Activated CD8-positive, alpha-beta T cell treated with anti-CD3 and anti-CD28 coated beads for 36 hours (primary cell): ENCODE results near the gene ATG2A. TPM values are rescaled to one million over a fixed set of nuclear protein-coding genes. Genes with fewer than 3 reads are reported as not detected.

ENCODE experiments used
- ATAC-seq: fragments of 200-7000 bp; cut with Tn5 transposase; one replicate; pipeline ENCODE4 v1.10.0; 2021; ENCODE audit warnings: mild to moderate bottlenecking, moderate library complexity
- CTCF ChIA-PET: fragments of 350-600 bp; sonication (Branson Sonifier 250); formaldehyde crosslinking; loops from one replicate; lab custom pipeline; 2021; ENCODE audit warnings: antibody characterized with exemption; lab: Charles Lee
- POLR2A ChIA-PET: fragments of 350-600 bp; sonication (Branson Sonifier 250); formaldehyde crosslinking; loops from one replicate; lab custom pipeline; 2021; ENCODE audit warnings: antibody characterized with exemption; lab: Charles Lee
- DNase-seq: peaks from one replicate; pipeline ENCODE4 v3.0.0-alpha.2; 2020
- H3K27ac Mint-ChIP-seq: one replicate; pipeline ENCODE4 v1.8.0; 2021; ENCODE audit warnings: mild to moderate bottlenecking, mixed read lengths
- H3K27me3 Mint-ChIP-seq: one replicate; pipeline ENCODE4 v1.8.0; 2021; ENCODE audit warnings: mixed read lengths
- H3K36me3 Mint-ChIP-seq: one replicate; pipeline ENCODE4 v1.8.0; 2021; ENCODE audit warnings: low read depth, mixed read lengths
- H3K4me1 Mint-ChIP-seq: one replicate; pipeline ENCODE4 v1.8.0; 2021; ENCODE audit warnings: low read depth, mixed read lengths
- H3K4me3 Mint-ChIP-seq: one replicate; pipeline ENCODE4 v1.8.0; 2021; ENCODE audit warnings: mild to moderate bottlenecking, moderate library complexity, mixed read lengths
- H3K9me3 Mint-ChIP-seq: one replicate; pipeline ENCODE4 v1.8.0; 2021; ENCODE audit warnings: mixed read lengths
- CTCF ChIP-seq: fragments of 200-600 bp; IDR thresholded peaks from one replicate; pipeline ENCODE4 v1.8.0; 2022; ENCODE audit warnings: antibody characterized with exemption, mild to moderate bottlenecking
- intact Hi-C: fragments of 100-400 bp; cut with micrococcal nuclease; formaldehyde crosslinking; loops from one replicate; pipeline ENCODE4 v1.10.0; 2022
- total RNA-seq, 2 experiments: library from RNA; stranded (reverse); gene quantifications; one replicate each; pipeline ENCODE4 v1.2.3, GENCODE V29; 2021

The ATG2A gene
- total RNA-seq, 2 experiments from 2014 or later = 17.1 to 17.5 TPM

- Mint-ChIP-seq H3K4me1 (peaks cover 52% of the 10 kb centered on the region), H3K9me3 (no peaks in the 10 kb centered on the region), H3K36me3 (no peaks in the 10 kb centered on the region), H3K4me3 (peak overlapping the region; percentile 55), H3K27me3 (no peaks in the 10 kb centered on the region), H3K27ac (peak overlapping the region; percentile 87)
- intact Hi-C loops = no loop called here
- peak; percentile 67 for DNase-seq
- peak; percentile 87 for ATAC-seq
- CTCF ChIA-PET = interaction anchor here (1.3 to 29.9 kb wide), 4 partner anchors 8 to 29 kb away, joined by 3 to 1168 read pairs (median 6); partner anchors contain the start of gene CDC42BPG
- no peak for TF ChIP-seq CTCF
- POLR2A ChIA-PET = interaction anchor here (1.3 to 14.9 kb wide), 6 partner anchors 8 to 537 kb away, joined by 3 to 768 read pairs (median 4); partner anchors contain the start of genes MAP4K2 and MEN1
Measured at GRCh38 chr11:64885367-64886286, 31.4 kb downstream of the ATG2A start.

- no peaks in the 10 kb centered on the region for H3K27me3 Mint-ChIP-seq
- no peaks in the 10 kb centered on the region for H3K36me3 Mint-ChIP-seq
- H3K27ac Mint-ChIP-seq = no peak overlapping the region
- ATAC-seq (no peak), DNase-seq (no peak)
- CTCF ChIA-PET = interaction anchor here (1.8 to 29.9 kb wide), 2 partner anchors 9 to 28 kb away, joined by 5 to 1168 read pairs; partner anchors contain the start of gene CDC42BPG
- H3K4me1 Mint-ChIP-seq = peaks cover 68% of the 10 kb centered on the region
- H3K9me3 Mint-ChIP-seq = no peaks in the 10 kb centered on the region
- POLR2A ChIA-PET = interaction anchor here (5.6 to 14.9 kb wide), 2 partner anchors 9 to 26 kb away, joined by 51 to 768 read pairs; no protein-coding TSS in a partner anchor
- no peak for TF ChIP-seq CTCF
- intact Hi-C loops = no loop called here
- no peak overlapping the region for H3K4me3 Mint-ChIP-seq
Measured at GRCh38 chr11:64884019-64884418, 33.0 kb downstream of the ATG2A start.

- no peak for TF ChIP-seq CTCF
- no peak for DNase-seq
- ChIA-PET CTCF (interaction anchor here (0.9 to 29.9 kb wide), 2 partner anchors 9 to 27 kb away, joined by 3 to 1168 read pairs; partner anchors contain the start of gene CDC42BPG), POLR2A (interaction anchor here (0.8 to 14.9 kb wide), 2 partner anchors 26 to 40 kb away, joined by 4 to 768 read pairs; no protein-coding TSS in a partner anchor)
- H3K27ac Mint-ChIP-seq = no peak overlapping the region
- no peaks in the 10 kb centered on the region for H3K27me3 Mint-ChIP-seq
- intact Hi-C loops = no loop called here
- ATAC-seq = no peak
- H3K9me3 Mint-ChIP-seq = no peaks in the 10 kb centered on the region
- no peaks in the 10 kb centered on the region for H3K36me3 Mint-ChIP-seq
- no peak overlapping the region for H3K4me3 Mint-ChIP-seq
- peaks cover 69% of the 10 kb centered on the region for H3K4me1 Mint-ChIP-seq
Measured at GRCh38 chr11:64883575-64883974, 33.4 kb downstream of the ATG2A start.

GRCh38 chr11:64882243-64882642 is 34.8 kb downstream of the ATG2A start:
- no peaks in the 10 kb centered on the region for H3K9me3 Mint-ChIP-seq
- DNase-seq (no peak), ATAC-seq (no peak)
- H3K27me3 Mint-ChIP-seq = no peaks in the 10 kb centered on the region
- peaks cover 3% of the 10 kb centered on the region for H3K36me3 Mint-ChIP-seq
- CTCF ChIA-PET = interaction anchor here (0.7 to 29.9 kb wide), 3 partner anchors 12 to 36 kb away, joined by 3 to 1168 read pairs (median 3); partner anchors contain the start of gene CDC42BPG
- POLR2A ChIA-PET = interaction anchor here (0.6 to 14.9 kb wide), 2 partner anchors 24 to 82 kb away, joined by 3 to 768 read pairs; no protein-coding TSS in a partner anchor
- intact Hi-C loops = no loop called here
- no peak overlapping the region for H3K4me3 Mint-ChIP-seq
- no peak overlapping the region for H3K27ac Mint-ChIP-seq
- no peak for TF ChIP-seq CTCF
- H3K4me1 Mint-ChIP-seq = peaks cover 60% of the 10 kb centered on the region
